Ishikawa (cell line): Measurements from ENCODE around the gene SLC6A6.

Experiments
- CEBPB ChIP-seq: IDR thresholded peaks from 2 replicates; pipeline ENCODE4 v1.6.1; 2012
- EGR1 ChIP-seq: IDR thresholded peaks from 2 replicates; pipeline ENCODE4 v1.6.1; 2012
- EP300 ChIP-seq: IDR thresholded peaks from 2 replicates; pipeline ENCODE4 v1.6.1; 2012; ENCODE audit warnings: borderline replicate concordance
- RAD21 ChIP-seq: IDR thresholded peaks from 2 replicates; pipeline ENCODE4 v1.6.1; 2012; ENCODE audit warnings: low read depth
- REST ChIP-seq: IDR thresholded peaks from 2 replicates; pipeline ENCODE4 v1.6.1; 2012; ENCODE audit warnings: low read depth, mild to moderate bottlenecking
- TAF1 ChIP-seq: IDR thresholded peaks from 2 replicates; pipeline ENCODE4 v1.6.1; 2012; ENCODE audit warnings: low read depth, mild to moderate bottlenecking
- USF1 ChIP-seq: IDR thresholded peaks from 2 replicates; pipeline ENCODE4 v1.6.1; 2012

- TF ChIP-seq REST (no peak), EGR1 (no peak), RAD21 (no peak), USF1 (no peak), TAF1 (no peak), EP300 (no peak), CEBPB (no peak)
Measured at GRCh38 chr3:14423197-14423743, 20.9 kb downstream of the SLC6A6 start.
